HUES64 (cell line): Measurements from ENCODE around the gene PCSK6.

ENCODE experiments used
- H3K27ac ChIP-seq: 2 replicates; pipeline ENCODE4 v1.7.0; 2013; ENCODE audit warnings: low read depth, low read length, inconsistent platforms
- H3K27me3 ChIP-seq: 2 replicates; pipeline ENCODE4 v1.6.1; 2013; ENCODE audit warnings: mild to moderate bottlenecking, low read length; ENCODE audit not compliant: insufficient read depth
- H3K36me3 ChIP-seq: 2 replicates; pipeline ENCODE4 v1.6.1; 2013; ENCODE audit warnings: mild to moderate bottlenecking, low read length; ENCODE audit not compliant: insufficient read depth
- H3K4me1 ChIP-seq: 2 replicates; pipeline ENCODE4 v1.6.1; 2013; ENCODE audit warnings: mild to moderate bottlenecking, low read length, moderate library complexity; ENCODE audit not compliant: insufficient read depth
- H3K4me3 ChIP-seq: 2 replicates; pipeline ENCODE4 v1.5.1; 2013; ENCODE audit warnings: mild to moderate bottlenecking, low read length, moderate library complexity
- H3K9ac ChIP-seq: 2 replicates; pipeline ENCODE4 v1.6.1; 2013; ENCODE audit warnings: mild to moderate bottlenecking, low read depth, low read length
- H3K9me3 ChIP-seq: 2 replicates; pipeline ENCODE4 v1.6.1; 2013; ENCODE audit warnings: low read depth, low read length; ENCODE audit not compliant: insufficient read depth
- WGBS: fragments of 150-250, 120-280 bp; methylation state at CpG from one replicate; pipeline ENCODE4 v1.1.7; 2013; ENCODE audit warnings: missing lambda C conversion rate; 5-methylcytosine and 5-hydroxymethylcytosine counted together

Gene PCSK6

DNA sequence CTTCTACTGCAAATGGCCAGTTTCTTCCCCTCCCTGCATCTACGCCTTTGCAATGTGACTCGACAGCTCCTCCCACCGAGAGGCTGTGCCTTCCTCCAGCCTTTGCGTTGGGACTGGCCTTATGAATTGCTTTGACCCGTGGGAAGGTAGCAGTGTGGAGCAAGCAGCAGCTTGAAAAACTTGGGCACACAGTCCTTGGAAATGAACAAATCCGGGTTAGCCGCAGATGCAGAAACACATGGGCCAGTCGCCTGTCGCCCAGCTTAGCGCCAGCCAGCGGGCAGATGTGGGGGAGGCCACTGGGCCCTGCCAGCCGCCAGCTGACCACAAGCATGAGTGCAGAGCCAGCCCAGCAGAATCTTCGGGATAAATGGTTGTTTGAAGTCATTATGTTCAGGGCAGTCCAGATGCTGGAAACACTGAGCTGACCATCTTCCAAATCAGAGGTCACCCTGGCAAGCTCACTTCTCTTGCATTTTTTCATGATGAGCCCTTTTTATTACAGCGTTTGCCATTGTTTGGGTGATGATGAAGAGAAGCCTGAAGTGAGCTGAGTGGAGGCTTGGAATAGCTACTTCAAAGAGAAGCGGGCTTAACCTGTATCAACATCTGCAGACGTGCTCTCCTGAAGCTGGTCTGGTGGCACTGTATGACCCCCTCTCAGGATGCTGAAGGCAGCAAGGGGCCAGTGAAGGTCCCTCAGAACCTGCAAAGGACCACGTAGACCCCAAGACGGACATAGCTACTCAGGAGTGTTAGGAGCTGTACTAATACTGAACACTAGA, 222.0 kb downstream of the PCSK6 start:
- Histone ChIP-seq H3K27me3 (no peaks in the 10 kb centered on the region), H3K4me3 (no peak overlapping the region), H3K4me1 (no peaks in the 10 kb centered on the region), H3K27ac (no peak overlapping the region), H3K36me3 (peaks cover 38% of the 10 kb centered on the region), H3K9me3 (no peaks in the 10 kb centered on the region), H3K9ac (no peak overlapping the region)
- 79% methylated on average over 18 of the region's 18 CpGs for WGBS

DNA sequence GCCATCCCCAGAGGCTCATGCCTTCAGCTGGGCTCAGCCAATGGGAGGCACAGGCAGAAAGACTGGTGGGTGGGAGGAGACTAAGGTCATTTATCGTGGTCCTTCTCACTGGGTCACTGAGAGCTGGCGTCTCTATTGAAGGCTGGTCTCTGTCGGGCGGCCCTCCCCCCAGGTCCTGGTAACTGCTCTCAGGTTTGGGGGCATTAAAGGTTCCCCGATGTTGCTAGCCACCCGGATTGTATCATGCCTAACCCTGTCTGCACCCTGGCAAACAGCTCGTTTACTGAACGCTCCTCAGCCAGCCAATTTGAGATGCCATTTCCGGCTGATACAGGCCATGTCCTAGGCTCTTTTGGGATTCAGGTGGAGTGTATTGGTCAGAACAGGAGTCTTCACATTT, 222.7 kb downstream of the PCSK6 start:
- H3K9ac ChIP-seq, result no peak overlapping the region
- H3K4me3 ChIP-seq, result no peak overlapping the region
- WGBS, result 91% methylated on average over 9 of the region's 9 CpGs
- H3K9me3 ChIP-seq, result no peaks in the 10 kb centered on the region
- no peaks in the 10 kb centered on the region for H3K27me3 ChIP-seq
- H3K4me1 ChIP-seq, result no peaks in the 10 kb centered on the region
- no peak overlapping the region for H3K27ac ChIP-seq
- peaks cover 31% of the 10 kb centered on the region for H3K36me3 ChIP-seq

DNA sequence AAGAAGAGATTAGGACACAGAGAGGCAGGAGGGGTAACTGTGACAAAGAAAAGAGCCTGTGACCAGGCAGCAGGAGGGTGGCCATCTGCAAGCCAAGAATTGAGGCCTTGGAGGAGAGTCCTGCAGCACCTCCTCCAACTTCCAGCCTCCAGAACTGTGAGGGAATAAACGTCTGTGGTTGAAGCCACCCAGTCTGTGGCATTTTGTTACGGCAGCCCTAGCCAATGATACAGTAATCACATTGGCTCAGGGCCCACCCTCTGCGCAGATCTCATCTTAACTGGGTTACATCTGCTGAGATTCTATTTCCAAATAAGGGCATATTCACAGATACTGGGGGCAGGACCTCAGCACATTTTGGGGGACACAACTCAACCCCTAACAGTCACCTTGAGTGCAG, 223.5 kb downstream of the PCSK6 start:
- no peaks in the 10 kb centered on the region for H3K9me3 ChIP-seq
- 92% methylated on average over 3 of the region's 3 CpGs for WGBS
- no peak overlapping the region for H3K4me3 ChIP-seq
- H3K27me3 ChIP-seq, result no peaks in the 10 kb centered on the region
- no peaks in the 10 kb centered on the region for H3K4me1 ChIP-seq
- H3K27ac ChIP-seq, result no peak overlapping the region
- H3K9ac ChIP-seq, result no peak overlapping the region
- H3K36me3 ChIP-seq, result peaks cover 23% of the 10 kb centered on the region

DNA sequence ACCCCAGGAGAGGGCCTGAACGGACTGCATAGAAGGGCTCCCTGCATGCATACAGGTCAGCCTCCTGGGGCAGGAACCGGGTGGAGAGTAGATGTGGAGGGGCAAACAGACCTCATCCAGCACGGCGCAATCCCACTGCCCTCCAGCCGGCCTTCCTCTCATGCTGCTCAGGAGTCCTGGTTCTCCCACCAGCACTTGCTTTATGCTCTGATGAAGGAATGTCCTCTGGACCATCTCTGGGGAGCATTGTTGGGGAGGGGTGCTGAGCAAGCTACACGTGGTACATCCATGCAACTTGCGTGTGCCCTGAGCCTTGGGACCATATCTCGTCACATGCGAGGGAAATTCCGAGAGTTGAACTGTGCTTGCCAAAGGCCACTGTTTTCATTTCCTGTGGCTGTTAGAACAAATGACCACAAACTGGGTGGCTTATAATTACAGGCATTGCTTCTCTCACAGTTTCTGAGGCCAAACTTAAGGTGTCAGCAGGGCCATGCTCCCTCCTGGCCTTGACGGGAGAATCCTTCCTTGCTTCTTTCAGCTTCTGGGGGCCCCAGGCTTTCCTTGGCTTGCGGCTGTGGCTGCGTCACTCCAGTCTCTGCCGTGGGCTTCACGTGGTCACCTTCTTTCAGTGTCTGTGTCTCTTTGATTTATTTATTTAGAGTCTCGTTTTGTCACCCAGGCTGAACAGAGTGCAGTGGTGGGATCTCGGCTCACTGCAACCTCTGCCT, 224.4 kb downstream of the PCSK6 start:
- WGBS, result 94% methylated on average over 17 of the region's 17 CpGs
- peaks cover 15% of the 10 kb centered on the region for H3K36me3 ChIP-seq
- H3K4me1 ChIP-seq, result no peaks in the 10 kb centered on the region
- H3K27me3 ChIP-seq, result no peaks in the 10 kb centered on the region
- H3K4me3 ChIP-seq, result no peak overlapping the region
- no peaks in the 10 kb centered on the region for H3K9me3 ChIP-seq
- H3K27ac ChIP-seq, result no peak overlapping the region
- H3K9ac ChIP-seq, result no peak overlapping the region

DNA sequence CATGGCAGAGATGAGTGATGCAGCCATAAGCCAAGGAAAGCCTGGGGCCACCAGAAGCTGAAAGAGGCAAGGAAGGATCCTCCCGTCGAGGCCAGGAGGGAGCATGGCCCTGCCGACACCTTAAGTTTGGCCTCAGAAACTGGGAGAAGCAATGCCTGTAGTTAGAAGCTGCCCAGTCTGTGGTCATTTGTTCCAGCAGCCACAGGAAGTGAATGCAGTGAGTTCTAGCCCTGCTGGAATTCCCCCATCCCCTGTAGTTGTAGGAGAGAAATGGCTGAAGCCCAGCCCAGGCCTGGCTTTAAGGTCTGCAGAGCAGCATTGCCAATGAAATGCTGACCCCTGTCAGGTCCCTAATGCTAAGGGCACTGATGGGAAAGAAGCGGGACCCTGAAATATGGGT, 225.5 kb downstream of the PCSK6 start:
- no peak overlapping the region for H3K27ac ChIP-seq
- no peaks in the 10 kb centered on the region for H3K4me1 ChIP-seq
- WGBS, result 92% methylated on average over 4 of the region's 4 CpGs

DNA sequence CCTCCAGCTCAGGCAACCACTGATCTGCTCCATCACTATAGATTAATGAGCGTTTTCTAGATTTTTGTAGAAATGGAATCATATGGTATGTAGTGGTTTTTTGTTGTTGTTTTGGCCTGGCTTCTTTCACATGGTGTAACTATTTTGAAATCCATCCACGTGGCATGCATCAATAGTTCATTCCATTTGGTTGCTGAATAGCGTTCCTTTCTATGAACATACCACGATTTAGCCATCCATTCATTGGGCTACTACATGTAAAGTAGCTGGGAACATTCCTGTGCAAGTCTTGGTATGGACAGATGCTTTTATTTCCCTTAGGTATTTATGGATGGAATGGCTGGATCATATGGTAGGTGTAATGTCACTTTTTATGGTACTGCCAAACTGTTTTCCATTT, 227.0 kb downstream of the PCSK6 start:
- 81% methylated on average over 4 of the region's 4 CpGs for WGBS
- peaks cover 6% of the 10 kb centered on the region; the same call in 1 of the 2 replicates for H3K4me1 ChIP-seq

More for the DNA sequence above, 225.5 kb downstream of the PCSK6 start:
- Histone ChIP-seq H3K36me3 (peaks cover 5% of the 10 kb centered on the region; the same call in 1 of the 2 replicates), H3K27me3 (no peaks in the 10 kb centered on the region), H3K9ac (no peak overlapping the region), H3K4me3 (no peak overlapping the region), H3K9me3 (no peaks in the 10 kb centered on the region)

DNA sequence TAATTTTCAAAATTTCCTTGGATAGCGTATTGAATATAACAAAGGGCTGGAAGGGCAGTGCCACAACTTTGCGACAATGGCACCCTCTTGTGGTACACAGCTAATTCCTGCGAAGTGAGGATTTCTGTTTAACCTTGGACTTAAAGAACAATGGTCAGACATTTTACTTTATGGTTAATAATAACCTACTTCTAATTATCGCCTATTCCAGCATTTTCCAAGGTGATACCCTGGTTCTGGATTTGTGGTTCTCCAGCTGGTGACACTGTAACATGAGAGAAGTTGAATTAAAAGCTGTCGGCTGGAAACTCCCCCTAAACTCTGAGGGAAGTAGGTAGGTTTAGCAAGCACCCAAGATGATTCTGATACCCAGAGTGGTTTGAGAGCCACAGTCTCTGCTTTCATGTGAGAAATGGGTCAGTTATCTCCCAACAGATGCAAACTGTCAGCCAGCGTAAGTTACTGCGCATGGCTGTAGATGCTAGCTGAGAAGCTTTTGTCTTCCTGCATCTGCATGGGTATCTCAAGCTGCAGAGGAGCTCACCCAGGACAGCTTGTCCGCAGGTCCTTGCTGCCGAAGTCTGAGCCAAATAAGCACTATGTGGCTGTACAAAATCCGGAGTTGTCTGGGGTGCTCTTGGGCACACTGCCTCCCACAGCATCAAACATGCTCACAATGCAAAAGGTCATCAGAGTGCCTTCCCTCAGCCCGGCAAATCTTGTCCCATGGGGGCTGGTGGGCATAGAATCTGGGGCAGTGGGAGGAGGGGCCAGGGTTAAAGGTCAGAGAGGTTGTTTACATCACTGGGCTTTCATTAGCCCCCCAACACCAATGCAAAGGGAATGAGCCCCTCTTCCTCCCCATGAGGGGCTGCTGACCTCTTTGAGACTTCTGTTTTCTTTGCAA, 231.0 kb downstream of the PCSK6 start:
- 54% methylated on average over 11 of the region's 11 CpGs for WGBS
- Histone ChIP-seq H3K9me3 (no peaks in the 10 kb centered on the region), H3K36me3 (no peaks in the 10 kb centered on the region), H3K9ac (no peak overlapping the region), H3K27me3 (no peaks in the 10 kb centered on the region), H3K4me3 (no peak overlapping the region), H3K27ac (no peak overlapping the region), H3K4me1 (peaks cover 13% of the 10 kb centered on the region; the same call in 1 of the 2 replicates)

More for the DNA sequence above, 227.0 kb downstream of the PCSK6 start:
- Histone ChIP-seq H3K27me3 (no peaks in the 10 kb centered on the region), H3K36me3 (no peaks in the 10 kb centered on the region), H3K9ac (no peak overlapping the region), H3K4me3 (no peak overlapping the region), H3K9me3 (no peaks in the 10 kb centered on the region), H3K27ac (no peak overlapping the region)

DNA sequence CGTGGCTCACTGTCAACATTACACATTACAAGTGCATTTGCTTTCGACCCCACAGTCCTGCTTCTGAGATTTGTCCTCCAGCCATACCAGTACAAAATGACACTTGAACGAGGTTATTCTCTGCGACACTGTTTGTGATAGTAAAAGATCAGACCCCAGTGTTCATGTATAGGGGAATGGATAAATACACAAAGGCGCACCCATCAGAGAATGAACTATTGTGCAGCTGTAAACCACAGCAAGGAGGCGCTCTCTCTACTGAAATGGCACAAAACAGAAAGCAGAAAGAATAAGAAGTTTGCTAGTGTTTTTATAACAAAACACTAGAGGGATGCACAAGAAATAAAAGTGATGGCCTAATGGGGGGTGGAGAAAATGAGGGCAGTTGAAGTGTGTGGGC, 232.8 kb downstream of the PCSK6 start:
- Histone ChIP-seq H3K27me3 (peaks cover 11% of the 10 kb centered on the region; the same call in 1 of the 2 replicates), H3K36me3 (no peaks in the 10 kb centered on the region), H3K27ac (no peak overlapping the region), H3K4me1 (peaks cover 20% of the 10 kb centered on the region), H3K9ac (no peak overlapping the region), H3K9me3 (no peaks in the 10 kb centered on the region), H3K4me3 (no peak overlapping the region)
- 92% methylated on average over 6 of the region's 6 CpGs for WGBS

DNA sequence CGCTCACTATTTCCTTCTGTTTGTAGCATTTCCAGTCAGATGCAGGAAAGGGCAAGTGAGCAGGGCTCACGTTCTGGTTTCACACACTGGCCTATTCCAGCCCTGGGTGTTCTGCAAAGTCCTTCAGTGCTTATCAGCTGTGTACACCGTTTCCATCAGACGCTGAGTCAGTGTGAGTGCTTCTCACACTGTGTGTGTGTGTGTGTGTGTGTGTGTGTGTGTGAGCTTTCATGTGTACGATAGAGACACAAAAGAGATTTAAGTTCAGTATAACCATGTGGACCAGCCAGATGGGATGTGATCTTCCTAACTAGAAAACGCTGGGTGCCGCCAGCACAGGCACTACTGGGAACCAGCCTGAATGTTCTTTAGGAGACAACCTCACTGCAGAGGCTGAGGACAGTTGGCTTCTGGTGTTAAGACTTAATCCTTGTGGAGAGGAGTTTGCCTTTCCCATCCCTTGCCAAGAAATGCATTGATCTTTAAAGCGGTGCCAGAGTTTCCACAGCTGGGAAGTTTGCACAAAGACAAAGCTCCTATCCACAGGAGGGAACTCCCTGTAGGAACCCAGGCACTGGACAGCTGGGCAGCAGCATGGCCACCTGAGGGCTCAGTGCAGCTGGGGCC, 233.8 kb downstream of the PCSK6 start:
- H3K27ac ChIP-seq, result no peak overlapping the region
- H3K4me3 ChIP-seq, result no peak overlapping the region
- WGBS, result 77% methylated on average over 8 of the region's 8 CpGs
- H3K9me3 ChIP-seq, result no peaks in the 10 kb centered on the region
- H3K36me3 ChIP-seq, result no peaks in the 10 kb centered on the region
- no peak overlapping the region for H3K9ac ChIP-seq
- H3K27me3 ChIP-seq, result peaks cover 11% of the 10 kb centered on the region; the same call in 1 of the 2 replicates
- H3K4me1 ChIP-seq, result peaks cover 20% of the 10 kb centered on the region

DNA sequence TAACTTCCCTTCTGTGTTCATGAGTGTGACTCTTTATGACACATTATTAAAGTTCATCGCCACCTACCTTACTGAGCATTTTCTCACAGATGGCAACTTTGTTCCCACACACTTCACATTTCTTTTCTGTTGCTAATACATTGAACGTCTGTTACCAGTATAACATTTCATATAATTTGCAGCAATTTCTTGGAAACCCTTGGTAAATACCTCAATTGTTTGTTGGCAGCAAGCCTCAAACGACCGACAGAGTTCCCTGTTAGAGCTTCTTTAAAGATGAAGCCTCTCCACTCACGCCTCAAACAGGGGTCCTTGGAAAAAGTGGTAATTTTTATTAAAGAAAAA, 234.5 kb downstream of the PCSK6 start:
- Histone ChIP-seq H3K9ac (no peak overlapping the region), H3K36me3 (no peaks in the 10 kb centered on the region), H3K27ac (no peak overlapping the region), H3K4me1 (peaks cover 23% of the 10 kb centered on the region), H3K27me3 (peaks cover 11% of the 10 kb centered on the region; the same call in 1 of the 2 replicates), H3K9me3 (no peaks in the 10 kb centered on the region), H3K4me3 (no peak overlapping the region)
- WGBS, result 82% methylated on average over 5 of the region's 5 CpGs
